ENCODE measurements around the gene FGF2. TPM values are rescaled to one million over a fixed set of nuclear protein-coding genes. Genes with fewer than 3 reads are reported as not detected.
"Not testable (repeated sequence)": the region's sequence is repeated elsewhere in the genome, so short reads cannot be mapped to it uniquely, and the experiment has no call there.

FGF2 gene
- total RNA-seq, 1 experiment from 2014 or later: 3.8 TPM

DNA sequence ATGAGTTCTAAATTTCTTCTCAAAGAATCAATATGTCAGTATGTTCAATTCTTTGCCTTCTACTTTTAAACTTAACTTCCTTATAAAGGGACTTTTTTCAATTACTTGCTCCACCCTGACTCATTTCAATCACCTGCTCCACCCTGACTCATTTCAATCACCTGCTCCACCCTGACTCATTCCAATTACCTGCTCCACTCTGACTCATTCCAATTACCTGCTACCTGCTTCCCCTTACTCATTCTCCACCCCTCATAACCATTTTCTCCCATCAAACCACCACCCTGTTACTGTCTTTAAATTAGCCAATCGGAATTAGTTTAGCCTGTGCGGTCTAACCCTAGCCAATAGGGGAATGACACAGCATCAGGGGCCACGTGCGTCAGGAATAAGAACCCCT lies 40.3 kb upstream of the FGF2 start:
- Histone ChIP-seq H3K4me1 (ENCODE audit: control insufficient read depth in 1 of 2, insufficient read depth in 2 of 2, low read length in 2 of 2) (peaks cover 9 to 51% of the 10 kb centered on the region in 2 experiments), H3K4me2 (ENCODE audit: low read length) (peak overlapping the region; percentile 51), H2AFZ (ENCODE audit: low read depth, low read length, poor library complexity, severe bottlenecking) (peak overlapping the region; percentile 14)
- H3K36me3 ChIP-seq (ENCODE audit: control insufficient read depth in 1 of 2, insufficient read depth in 2 of 2, low read length in 2 of 2); POLR2A ChIA-PET; H4K20me1 ChIP-seq (ENCODE audit: insufficient read depth); H3K4me3 ChIP-seq (replicated peaks in 1 of 2; ENCODE audit: low read depth in 1 of 2, low read length in 2 of 2); H3K27ac ChIP-seq (ENCODE audit: low read depth, low read length); H3K79me2 ChIP-seq (ENCODE audit: insufficient read depth, low read length); intact Hi-C loops (cut with micrococcal nuclease); CTCF ChIA-PET; H3K9me3 ChIP-seq (ENCODE audit: control insufficient read depth in 1 of 2, insufficient read depth in 1 of 2, low read depth in 1 of 2, low read length in 2 of 2); H3K27me3 ChIP-seq (ENCODE audit: insufficient read depth, low read length); BruUV-seq (replicated peaks); H3K9ac ChIP-seq (ENCODE audit: low read length); RAD21 ChIA-PET (ENCODE audit: low non-redundant PET in 1 of 2, low total read pairs in 2 of 2, uncharacterized antibody in 2 of 2, unreplicated experiment in 2 of 2); H3K9me2 ChIP-seq (ENCODE audit: insufficient read depth): not testable (repeated sequence)
- DNase-seq (ENCODE audit: low read depth, low spot score): peak; percentile 70
- TF ChIP-seq FOSL1 (IDR thresholded peaks at IDR 0.05; ENCODE audit: low read depth) (peak; percentile 95), CBX3 (IDR thresholded peaks at IDR 0.05; ENCODE audit: low read depth) (peak; percentile 93), CEBPB (IDR thresholded peaks at IDR 0.05; ENCODE audit: low read depth) (peak; percentile 61; the same call in 1 of the 2 replicates), SRF (IDR thresholded peaks at IDR 0.05; ENCODE audit: low read depth) (peak; percentile 81; the same call in 1 of the 2 replicates), SP1 (IDR thresholded peaks at IDR 0.05; ENCODE audit: low read depth) (peak; percentile 83), SIN3A (IDR thresholded peaks at IDR 0.05; ENCODE audit: low read depth) (peak; percentile 55; the same call in 1 of the 2 replicates), POLR2AphosphoS5 (IDR thresholded peaks at IDR 0.05; ENCODE audit: low read depth, low read length) (peak; percentile 33; the same call in 1 of the 2 replicates), JUND (IDR thresholded peaks at IDR 0.05) (peak; percentile 95)
- TF ChIP-seq, protein P1, sequence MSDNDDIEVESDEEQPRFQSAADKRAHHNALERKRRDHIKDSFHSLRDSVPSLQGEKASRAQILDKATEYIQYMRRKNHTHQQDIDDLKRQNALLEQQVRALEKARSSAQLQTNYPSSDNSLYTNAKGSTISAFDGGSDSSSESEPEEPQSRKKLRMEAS (IDR thresholded peaks at IDR 0.05): peak; percentile 58
- 0 out of 2 replicates have a peak, but pooled peaks have one; percentile 23 for ATAC-seq

DNA sequence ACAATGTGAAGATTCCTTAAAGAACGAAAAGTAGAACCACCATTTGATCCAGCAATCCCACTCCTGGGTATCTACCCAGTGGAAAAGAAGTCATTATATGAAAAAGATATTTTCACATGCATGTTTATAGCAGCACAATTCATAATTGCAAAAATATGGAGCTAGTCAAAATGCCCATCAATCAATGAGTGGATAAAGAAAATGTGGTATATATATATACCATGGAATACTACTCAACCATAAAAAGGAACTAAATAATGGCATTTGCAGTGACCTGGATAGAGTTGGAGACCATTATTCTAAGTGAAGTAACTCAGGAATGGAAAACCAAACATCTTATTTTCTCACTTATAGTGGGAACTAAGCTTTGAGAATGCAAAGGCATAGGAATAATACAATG lies 39.7 kb upstream of the FGF2 start:
- DNase-seq (ENCODE audit: low read depth, low spot score); H3K9me3 ChIP-seq (ENCODE audit: control insufficient read depth in 1 of 2, insufficient read depth in 1 of 2, low read depth in 1 of 2, low read length in 2 of 2); H3K4me3 ChIP-seq (replicated peaks in 1 of 2; ENCODE audit: low read depth in 1 of 2, low read length in 2 of 2); intact Hi-C loops (cut with micrococcal nuclease); CTCF ChIA-PET; H3K36me3 ChIP-seq (ENCODE audit: control insufficient read depth in 1 of 2, insufficient read depth in 2 of 2, low read length in 2 of 2); H3K79me2 ChIP-seq (ENCODE audit: insufficient read depth, low read length); H4K20me1 ChIP-seq (ENCODE audit: insufficient read depth); RAD21 ChIA-PET (ENCODE audit: low non-redundant PET in 1 of 2, low total read pairs in 2 of 2, uncharacterized antibody in 2 of 2, unreplicated experiment in 2 of 2); BruUV-seq (replicated peaks); H3K9me2 ChIP-seq (ENCODE audit: insufficient read depth); H3K27ac ChIP-seq (ENCODE audit: low read depth, low read length); POLR2A ChIA-PET; H3K9ac ChIP-seq (ENCODE audit: low read length); ATAC-seq; H3K27me3 ChIP-seq (ENCODE audit: insufficient read depth, low read length): not testable (repeated sequence)
- 0 out of 2 replicates have a peak overlapping the region, but pooled peaks have one; percentile 51 for H3K4me2 ChIP-seq (ENCODE audit: low read length)
- peaks cover 9 to 51% of the 10 kb centered on the region in 2 experiments for H3K4me1 ChIP-seq (ENCODE audit: control insufficient read depth in 1 of 2, insufficient read depth in 2 of 2, low read length in 2 of 2)
- peak overlapping the region; percentile 82 for H2AFZ ChIP-seq (ENCODE audit: low read depth, low read length, poor library complexity, severe bottlenecking)

All from HCT116 (cell line).